ENCODE results near the gene SFXN5.

Gene SFXN5

GRCh38 chr2:72968286-72968685, 103.2 kb downstream of the SFXN5 start:
- no peaks in the 10 kb centered on the region for H3K79me2 ChIP-seq (ENCODE audit: insufficient read depth, low read length)
- H4K20me1 ChIP-seq (ENCODE audit: insufficient read depth, low read length) = no peaks in the 10 kb centered on the region
- no peaks in the 10 kb centered on the region for H3K36me3 ChIP-seq (ENCODE audit: insufficient read depth, low read length)
- H3K9me2 ChIP-seq (ENCODE audit: low read depth, low read length) = no peaks in the 10 kb centered on the region
- no peak overlapping the region for H3K4me2 ChIP-seq (ENCODE audit: low read length)
- H3K9me3 ChIP-seq (ENCODE audit: low read length) = no peaks in the 10 kb centered on the region
- H3K27ac ChIP-seq (ENCODE audit: low read depth, low read length, poor library complexity, severe bottlenecking) = no peak overlapping the region
- no peak overlapping the region for H2AFZ ChIP-seq (ENCODE audit: low read length)
- H3K9ac ChIP-seq (ENCODE audit: low read length) = no peak overlapping the region
- no peaks in the 10 kb centered on the region for H3K4me1 ChIP-seq (ENCODE audit: insufficient read depth, low read length, severe bottlenecking)
- no peaks in the 10 kb centered on the region for H3K27me3 ChIP-seq (ENCODE audit: insufficient read depth, low read length)
- no peak for TF ChIP-seq CTCF (IDR thresholded peaks at IDR 0.05; ENCODE audit: low read length)
- TF ChIP-seq EZH2 (IDR thresholded peaks at IDR 0.05; ENCODE audit: borderline replicate concordance, low read length) = no peak
- H3K4me3 ChIP-seq (ENCODE audit: low read depth, low read length, poor library complexity, severe bottlenecking) = no peak overlapping the region
- no peaks in the 10 kb centered on the region for H3F3A ChIP-seq (ENCODE audit: insufficient read depth, low read length)

GRCh38 chr2:72965770-72966450, 105.6 kb downstream of the SFXN5 start:
- Histone ChIP-seq H3K4me3 (ENCODE audit: low read depth, low read length, poor library complexity, severe bottlenecking) (no peak overlapping the region), H3K9ac (ENCODE audit: low read length) (no peak overlapping the region), H4K20me1 (ENCODE audit: insufficient read depth, low read length) (no peaks in the 10 kb centered on the region), H3K27me3 (ENCODE audit: insufficient read depth, low read length) (0 out of 2 replicates have a peak, but pooled peaks cover 4% of the 10 kb centered on the region), H3K4me1 (ENCODE audit: insufficient read depth, low read length, severe bottlenecking) (no peaks in the 10 kb centered on the region), H3K9me2 (ENCODE audit: low read depth, low read length) (no peaks in the 10 kb centered on the region), H3K27ac (ENCODE audit: low read depth, low read length, poor library complexity, severe bottlenecking) (no peak overlapping the region), H3K9me3 (ENCODE audit: low read length) (no peaks in the 10 kb centered on the region), H3K4me2 (ENCODE audit: low read length) (no peak overlapping the region), H3K79me2 (ENCODE audit: insufficient read depth, low read length) (no peaks in the 10 kb centered on the region), H2AFZ (ENCODE audit: low read length) (no peak overlapping the region), H3K36me3 (ENCODE audit: insufficient read depth, low read length) (no peaks in the 10 kb centered on the region), H3F3A (ENCODE audit: insufficient read depth, low read length) (no peaks in the 10 kb centered on the region)
- TF ChIP-seq EZH2 (IDR thresholded peaks at IDR 0.05; ENCODE audit: borderline replicate concordance, low read length) (no peak), CTCF (IDR thresholded peaks at IDR 0.05; ENCODE audit: low read length) (no peak)

GRCh38 chr2:72965016-72965415, 106.5 kb downstream of the SFXN5 start:
- H3K4me2 ChIP-seq (ENCODE audit: low read length) = no peak overlapping the region
- no peaks in the 10 kb centered on the region for H3K4me1 ChIP-seq (ENCODE audit: insufficient read depth, low read length, severe bottlenecking)
- H3K9me3 ChIP-seq (ENCODE audit: low read length) = no peaks in the 10 kb centered on the region
- no peaks in the 10 kb centered on the region for H4K20me1 ChIP-seq (ENCODE audit: insufficient read depth, low read length)
- no peaks in the 10 kb centered on the region for H3K79me2 ChIP-seq (ENCODE audit: insufficient read depth, low read length)
- H2AFZ ChIP-seq (ENCODE audit: low read length) = no peak overlapping the region
- H3K27me3 ChIP-seq (ENCODE audit: insufficient read depth, low read length) = 0 out of 2 replicates have a peak, but pooled peaks cover 4% of the 10 kb centered on the region
- H3K4me3 ChIP-seq (ENCODE audit: low read depth, low read length, poor library complexity, severe bottlenecking) = no peak overlapping the region
- H3K36me3 ChIP-seq (ENCODE audit: insufficient read depth, low read length) = no peaks in the 10 kb centered on the region
- H3K9me2 ChIP-seq (ENCODE audit: low read depth, low read length) = no peaks in the 10 kb centered on the region
- H3F3A ChIP-seq (ENCODE audit: insufficient read depth, low read length) = no peaks in the 10 kb centered on the region
- no peak overlapping the region for H3K9ac ChIP-seq (ENCODE audit: low read length)
- H3K27ac ChIP-seq (ENCODE audit: low read depth, low read length, poor library complexity, severe bottlenecking) = no peak overlapping the region
- TF ChIP-seq EZH2 (IDR thresholded peaks at IDR 0.05; ENCODE audit: borderline replicate concordance, low read length) (no peak), CTCF (IDR thresholded peaks at IDR 0.05; ENCODE audit: low read length) (no peak)
